Kidney (tissue), 14 donors: Measurements from ENCODE around the gene TGFBR3. TPM values are rescaled to one million over a fixed set of nuclear protein-coding genes. Genes with fewer than 3 reads are reported as not detected.

ENCODE experiments used
- DNase-seq, 5 donors: peaks; one replicate each; pipeline ENCODE4 v3.0.0-alpha.2; 2013 to 2020
- FAIRE-seq: peaks from 2 replicates; lab custom pipeline; 2012; peaks lifted over from hg19 to GRCh38; lab: Jason Lieb, UNC
- H3K27ac ChIP-seq, 2 donors: one replicate each; pipeline ENCODE4 v1.7.0; 2013; ENCODE audit warnings: low read depth in 2 of 2, low read length in 2 of 2, inconsistent platforms in 1 of 2
- H3K27me3 ChIP-seq: one replicate; pipeline ENCODE4 v1.7.1; 2013; ENCODE audit warnings: low read length, inconsistent platforms; ENCODE audit not compliant: control insufficient read depth, insufficient read depth
- H3K36me3 ChIP-seq, 3 donors: one replicate each; pipeline versions ENCODE4 v1.7.0 to v1.7.1; 2013; ENCODE audit warnings: low read length in 3 of 3, control low read depth in 1 of 3, inconsistent platforms in 1 of 3; ENCODE audit not compliant: insufficient read depth in 3 of 3, control insufficient read depth in 2 of 3
- H3K4me1 ChIP-seq, 3 donors: one replicate each; pipeline versions ENCODE4 v1.7.0 to v1.7.1; 2013; ENCODE audit warnings: low read length in 3 of 3, inconsistent platforms in 1 of 3, low read depth in 1 of 3; ENCODE audit not compliant: control insufficient read depth in 2 of 3, insufficient read depth in 2 of 3
- H3K4me3 ChIP-seq, 3 donors: one replicate each; pipeline versions ENCODE4 v1.7.0 to v1.8.1; 2013; ENCODE audit warnings: low read length in 3 of 3, control low read depth in 1 of 3, inconsistent platforms in 1 of 3
- H3K9ac ChIP-seq, 3 donors: one replicate each; pipeline versions ENCODE4 v1.7.0 to v1.7.1; 2013; ENCODE audit warnings: low read length in 3 of 3, control low read depth in 1 of 3, inconsistent platforms in 1 of 3
- H3K9me3 ChIP-seq, 3 donors: one replicate each; pipeline versions ENCODE4 v1.7.0 to v1.7.1; 2013; ENCODE audit warnings: low read length in 3 of 3, control low read depth in 1 of 3, inconsistent platforms in 1 of 3; ENCODE audit not compliant: control insufficient read depth in 2 of 3, insufficient read depth in 1 of 3
- intact Hi-C: fragments of 100-400 bp; cut with DNase I; formaldehyde crosslinking; loops from one replicate; pipeline ENCODE4 v1.11.1; 2022
- polyA plus RNA-seq: library from polyadenylated mRNA; stranded (reverse); fragments of 350-450 nt; fragmentation: Illumina TruSeq; extraction: RNeasy Lipid Tissue Mini Kit (QIAGEN cat#74804); gene quantifications from one replicate; pipeline ENCODE4 v1.2.3, GENCODE V29; 2014; ENCODE audit warnings: low read depth, low replicate concordance; ENCODE audit not compliant: insufficient read depth
- total RNA-seq: library from RNA; stranded (reverse); fragmentation: NEBNext Ultra II Directional; extraction: Animal tissue kit (Norgen Biotek cat#: 25700); gene quantifications from one replicate; pipeline ENCODE4 v1.2.1, GENCODE V29; 2021
- TF ChIP-seq, protein P1 (sequence below): IDR thresholded peaks from 3 replicates; pipeline ENCODE4 v1.5.1; 2012; ENCODE audit warnings: mild to moderate bottlenecking, moderate library complexity, borderline replicate concordance; ENCODE audit not compliant: insufficient read depth; ENCODE audit errors: extremely low read depth
- donor health status: control.
- donor health status: control.
- donor health status: control.
- donor health status: control.
- donor health status: control.
- donor health status: DM: yes; HTN: yes; CAD: no.
- donor health status: Normal renal cell carcinoma (clear cell type).

The TGFBR3 gene
- total and polyA plus RNA-seq, 2 donors from 2014 or later = 15.8 to 57.9 TPM

DNA sequence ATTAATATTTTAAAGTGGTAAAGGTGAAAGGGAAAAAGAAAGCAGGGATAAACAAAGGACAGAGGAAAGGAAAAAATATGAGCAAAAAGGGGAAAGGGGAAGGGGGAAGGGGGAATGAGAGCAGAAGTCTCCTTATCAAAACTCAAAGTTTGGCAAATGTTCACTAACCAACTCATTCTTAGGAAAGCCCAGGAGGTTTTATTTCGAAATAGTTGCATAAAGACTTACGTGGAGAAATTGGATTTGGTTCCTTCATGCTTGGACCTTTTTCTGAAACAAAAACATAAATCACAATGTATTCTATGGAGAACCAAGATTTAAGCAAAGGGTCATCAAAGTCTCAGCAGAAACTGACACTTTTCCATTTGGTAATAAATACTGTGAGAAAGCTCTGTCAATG lies 188.1 kb downstream of the TGFBR3 start:
- peak in 1 of 5 donors; percentile 49 for DNase-seq
- peaks cover 0 to 13% (median 0%) of the 10 kb centered on the region in 3 donors for H3K36me3 ChIP-seq
- H3K4me3 ChIP-seq = no peak overlapping the region
- H3K4me1 ChIP-seq = no peaks in the 10 kb centered on the region
- intact Hi-C loops = no loop called here
- TF ChIP-seq, protein P1, sequence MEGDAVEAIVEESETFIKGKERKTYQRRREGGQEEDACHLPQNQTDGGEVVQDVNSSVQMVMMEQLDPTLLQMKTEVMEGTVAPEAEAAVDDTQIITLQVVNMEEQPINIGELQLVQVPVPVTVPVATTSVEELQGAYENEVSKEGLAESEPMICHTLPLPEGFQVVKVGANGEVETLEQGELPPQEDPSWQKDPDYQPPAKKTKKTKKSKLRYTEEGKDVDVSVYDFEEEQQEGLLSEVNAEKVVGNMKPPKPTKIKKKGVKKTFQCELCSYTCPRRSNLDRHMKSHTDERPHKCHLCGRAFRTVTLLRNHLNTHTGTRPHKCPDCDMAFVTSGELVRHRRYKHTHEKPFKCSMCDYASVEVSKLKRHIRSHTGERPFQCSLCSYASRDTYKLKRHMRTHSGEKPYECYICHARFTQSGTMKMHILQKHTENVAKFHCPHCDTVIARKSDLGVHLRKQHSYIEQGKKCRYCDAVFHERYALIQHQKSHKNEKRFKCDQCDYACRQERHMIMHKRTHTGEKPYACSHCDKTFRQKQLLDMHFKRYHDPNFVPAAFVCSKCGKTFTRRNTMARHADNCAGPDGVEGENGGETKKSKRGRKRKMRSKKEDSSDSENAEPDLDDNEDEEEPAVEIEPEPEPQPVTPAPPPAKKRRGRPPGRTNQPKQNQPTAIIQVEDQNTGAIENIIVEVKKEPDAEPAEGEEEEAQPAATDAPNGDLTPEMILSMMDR = no peak
- no peak overlapping the region for H3K9ac ChIP-seq
- no peak overlapping the region for H3K27ac ChIP-seq
- no peak for FAIRE-seq
- H3K27me3 ChIP-seq = no peaks in the 10 kb centered on the region
- H3K9me3 ChIP-seq = no peaks in the 10 kb centered on the region

DNA sequence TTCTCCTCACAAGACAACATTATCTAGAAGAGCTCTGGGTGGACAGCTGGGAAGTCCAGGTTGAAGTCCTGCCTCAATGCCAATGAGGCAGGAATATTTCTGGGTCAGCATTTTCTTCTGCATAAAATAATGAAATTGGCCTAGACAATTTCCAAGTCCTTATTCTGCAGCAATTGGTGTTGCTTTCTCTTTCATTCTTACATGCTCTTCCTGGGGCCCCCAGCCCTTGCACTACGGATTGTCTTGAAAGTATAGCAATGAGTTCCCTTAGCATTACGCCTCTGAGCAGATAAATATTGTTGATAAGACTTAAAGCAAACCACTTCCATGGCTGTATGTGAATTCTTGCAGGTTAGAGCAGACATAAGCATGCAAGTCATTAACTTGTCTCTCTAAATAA lies 188.5 kb downstream of the TGFBR3 start:
- Histone ChIP-seq H3K9ac (no peak overlapping the region), H3K4me1 (no peaks in the 10 kb centered on the region), H3K27me3 (no peaks in the 10 kb centered on the region), H3K36me3 (peaks cover 0 to 13% (median 0%) of the 10 kb centered on the region in 3 donors), H3K27ac (no peak overlapping the region), H3K9me3 (no peaks in the 10 kb centered on the region), H3K4me3 (no peak overlapping the region)
- intact Hi-C loops = no loop called here
- no peak for FAIRE-seq
- peak in 1 of 5 donors; percentile 58 for DNase-seq
- TF ChIP-seq, protein P1 = no peak

DNA sequence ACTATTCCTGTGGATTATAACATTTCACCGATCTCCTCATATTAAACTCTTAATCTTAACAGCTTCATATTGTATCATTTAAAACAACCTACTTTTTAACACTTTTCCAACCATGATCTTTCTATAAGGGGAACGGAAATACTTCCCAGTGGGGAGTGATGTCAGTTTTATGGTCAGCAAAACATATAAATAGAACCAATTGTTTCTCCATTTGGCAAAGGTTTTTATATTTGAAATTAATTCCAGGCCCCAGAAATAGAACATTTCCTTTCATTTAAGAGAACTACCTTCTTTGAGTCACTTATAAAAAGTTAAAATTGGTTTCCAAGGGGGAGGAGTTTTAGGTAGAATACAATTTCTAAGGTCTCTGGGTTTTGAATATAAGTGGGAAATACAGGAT lies 189.6 kb downstream of the TGFBR3 start:
- Histone ChIP-seq H3K9ac (no peak overlapping the region), H3K4me1 (no peaks in the 10 kb centered on the region), H3K4me3 (no peak overlapping the region), H3K36me3 (peaks cover 0 to 13% (median 0%) of the 10 kb centered on the region in 3 donors), H3K27ac (no peak overlapping the region), H3K9me3 (no peaks in the 10 kb centered on the region), H3K27me3 (no peaks in the 10 kb centered on the region)
- TF ChIP-seq, protein P1 = no peak
- FAIRE-seq (no peak), DNase-seq (no peak)
- intact Hi-C loops = no loop called here

DNA sequence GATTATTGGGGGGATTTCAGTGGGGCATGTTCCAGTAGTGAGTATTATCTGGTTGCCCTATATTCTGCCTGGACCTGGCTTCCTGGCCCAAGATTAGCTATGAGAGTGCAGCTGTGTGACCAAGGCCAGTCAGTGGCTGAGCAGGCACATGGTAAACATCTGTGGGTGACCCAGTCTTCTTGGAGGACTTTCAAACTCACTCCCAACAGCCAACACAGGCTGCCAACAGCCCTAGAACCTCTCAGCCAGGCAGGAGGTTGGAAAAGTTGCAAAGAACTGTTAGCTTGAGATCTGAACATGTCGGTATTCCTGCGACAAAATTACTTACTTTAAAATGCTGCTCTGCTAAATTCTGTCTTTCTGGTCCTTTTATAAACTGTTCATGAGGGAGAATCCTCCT lies 192.4 kb downstream of the TGFBR3 start:
- Histone ChIP-seq H3K9me3 (no peaks in the 10 kb centered on the region), H3K27ac (no peak overlapping the region), H3K27me3 (no peaks in the 10 kb centered on the region), H3K4me3 (no peak overlapping the region), H3K4me1 (peaks cover 0 to 7% (median 2%) of the 10 kb centered on the region in 3 donors), H3K9ac (no peak overlapping the region), H3K36me3 (peaks cover 0 to 7% (median 0%) of the 10 kb centered on the region in 3 donors)
- DNase-seq = no peak
- TF ChIP-seq, protein P1 = no peak
- intact Hi-C loops = no loop called here
- FAIRE-seq = no peak
